ENCODE measurements around the gene ITGB7. TPM values are rescaled to one million over a fixed set of nuclear protein-coding genes. Genes with fewer than 3 reads are reported as not detected.

Gene ITGB7
- total and polyA plus RNA-seq, 9 of the 15 experiments (the other 6 are each of a cell fraction or from before 2014, with no cell fraction given), result 0.06 to 2.0 (median 0.67) TPM

DNA sequence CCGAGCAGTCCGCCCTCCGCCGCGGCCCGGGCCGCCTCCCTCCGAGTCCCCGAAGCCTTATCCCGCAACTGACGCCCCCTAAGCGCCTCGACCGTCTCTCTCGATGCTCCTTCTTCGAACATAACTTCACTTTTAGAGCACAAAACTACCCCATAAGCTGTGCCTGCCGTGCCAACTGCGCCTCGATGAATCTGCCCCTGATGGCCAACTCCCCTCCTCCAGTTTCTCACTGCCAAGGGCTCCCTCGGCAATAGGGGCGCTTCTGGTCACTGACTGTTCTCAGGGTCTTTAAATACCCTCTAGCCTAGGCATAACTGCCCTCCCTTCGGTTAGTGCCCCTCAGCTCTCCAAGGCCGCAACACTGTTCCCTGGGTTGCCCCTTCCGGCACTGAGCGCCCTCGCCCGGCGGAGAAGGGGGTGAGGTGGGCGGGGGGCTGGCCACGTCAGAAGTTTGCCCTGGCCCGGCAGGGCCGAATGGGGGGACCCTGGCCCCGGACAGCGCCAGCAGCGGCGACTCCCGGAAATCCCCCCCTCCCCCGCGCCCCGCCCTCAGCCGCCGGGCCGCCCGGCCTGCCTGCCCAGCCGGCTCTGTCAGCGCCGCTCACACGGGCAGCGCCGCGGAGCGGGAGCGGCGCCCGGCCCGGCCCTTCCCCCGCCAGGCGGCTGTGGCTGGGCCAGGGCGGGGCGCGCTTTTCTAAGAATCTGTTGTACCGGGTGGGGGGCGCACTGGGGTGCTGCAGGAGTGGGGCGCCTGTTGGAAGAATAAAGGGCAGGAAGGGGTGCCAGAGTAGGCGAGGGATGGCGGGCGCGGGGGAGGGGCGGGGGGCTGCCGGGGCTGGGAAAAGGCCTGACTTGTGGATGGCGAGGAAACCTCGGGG lies 14.4 kb upstream of the ITGB7 start (continued):
- TF ChIP-seq ZNF212 (CRISPR knock-in tag; IDR thresholded peaks at IDR 0.05), result no peak
- TF ChIP-seq RBM22 (IDR thresholded peaks at IDR 0.05; ENCODE audit: low read depth, low read length, poor library complexity, severe bottlenecking), result no peak
- TF ChIP-seq LCOR (CRISPR knock-in tag; IDR thresholded peaks at IDR 0.05), result no peak
- no peak for TF ChIP-seq ZKSCAN8 (CRISPR knock-in tag; IDR thresholded peaks at IDR 0.05)
- no peak for TF ChIP-seq FOXO4 (CRISPR knock-in tag; IDR thresholded peaks at IDR 0.05)
- no peak for TF ChIP-seq ZMIZ1 (IDR thresholded peaks at IDR 0.05; ENCODE audit: low read depth in 2 of 2, low read length in 2 of 2)
- TF ChIP-seq, protein P1, sequence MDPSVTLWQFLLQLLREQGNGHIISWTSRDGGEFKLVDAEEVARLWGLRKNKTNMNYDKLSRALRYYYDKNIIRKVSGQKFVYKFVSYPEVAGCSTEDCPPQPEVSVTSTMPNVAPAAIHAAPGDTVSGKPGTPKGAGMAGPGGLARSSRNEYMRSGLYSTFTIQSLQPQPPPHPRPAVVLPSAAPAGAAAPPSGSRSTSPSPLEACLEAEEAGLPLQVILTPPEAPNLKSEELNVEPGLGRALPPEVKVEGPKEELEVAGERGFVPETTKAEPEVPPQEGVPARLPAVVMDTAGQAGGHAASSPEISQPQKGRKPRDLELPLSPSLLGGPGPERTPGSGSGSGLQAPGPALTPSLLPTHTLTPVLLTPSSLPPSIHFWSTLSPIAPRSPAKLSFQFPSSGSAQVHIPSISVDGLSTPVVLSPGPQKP (CRISPR knock-in tag; IDR thresholded peaks at IDR 0.05), result no peak
- TF ChIP-seq PHF21A (IDR thresholded peaks at IDR 0.05; ENCODE audit: borderline replicate concordance, low read depth), result 0 out of 2 replicates have a peak, but pooled peaks have one; percentile 10
- TF ChIP-seq KLF6 (CRISPR knock-in tag; IDR thresholded peaks at IDR 0.05; ENCODE audit: borderline replicate concordance), result no peak
- no peak for TF ChIP-seq MTF1 (CRISPR knock-in tag; IDR thresholded peaks at IDR 0.05; ENCODE audit: borderline replicate concordance)
- TF ChIP-seq CBX8 (IDR thresholded peaks at IDR 0.05; ENCODE audit: borderline replicate concordance, extremely low read depth, low read depth, low read length, poor library complexity, severe bottlenecking), result no peak
- no peak for TF ChIP-seq MAFF (IDR thresholded peaks at IDR 0.05; ENCODE audit: low read length)
- no peak; the same call in 1 of the 2 replicates for TF ChIP-seq ZNF75A (CRISPR knock-in tag; IDR thresholded peaks at IDR 0.05)
- no peak for TF ChIP-seq ZNF224 (CRISPR knock-in tag; IDR thresholded peaks at IDR 0.05)
- peak; percentile 69 for TF ChIP-seq ELF1 (tag; IDR thresholded peaks at IDR 0.05)
- peak; percentile 87 for TF ChIP-seq BRD9 (IDR thresholded peaks at IDR 0.05; ENCODE audit: low read depth, partially characterized antibody)
- no peak for TF ChIP-seq ZC3H11A (IDR thresholded peaks at IDR 0.05; ENCODE audit: low read depth, low read length)
- TF ChIP-seq IRF9 (tag; IDR thresholded peaks at IDR 0.05), result no peak
- TF ChIP-seq PREB (CRISPR knock-in tag; IDR thresholded peaks at IDR 0.05), result no peak
